Measurements from ENCODE around the gene PDYN. TPM values are rescaled to one million over a fixed set of nuclear protein-coding genes. Genes with fewer than 3 reads are reported as not detected.

PDYN gene
- total and polyA plus RNA-seq, 2 donors = 0.33 to 1.3 TPM

DNA sequence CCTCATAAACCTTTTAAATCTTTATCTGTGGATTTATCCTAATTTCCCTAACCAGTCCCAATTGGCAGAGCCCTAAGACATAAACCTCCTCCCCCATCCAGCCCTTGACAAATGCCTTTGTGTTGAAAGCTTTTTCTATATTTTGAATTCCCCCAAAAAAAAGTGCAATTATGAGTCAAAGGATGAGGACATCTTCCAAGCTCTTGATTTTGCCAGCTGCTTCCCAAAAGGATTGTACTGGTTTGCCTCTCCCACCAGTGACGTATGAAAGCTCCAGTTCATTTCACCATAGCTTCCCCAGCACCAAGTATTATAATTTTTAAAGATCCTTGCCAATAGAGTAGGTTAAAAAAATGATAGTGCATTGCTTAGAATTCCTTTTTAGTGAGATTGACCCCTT, 59.7 kb downstream of the PDYN start:
- Histone ChIP-seq H3K9me3 (ENCODE audit: control insufficient read depth in 2 of 2, insufficient read depth in 1 of 2, low read length in 1 of 2) (no peaks in the 10 kb centered on the region), H3K27me3 (ENCODE audit: control insufficient read depth in 2 of 2, insufficient read depth in 1 of 2, low read length in 1 of 2) (no peaks in the 10 kb centered on the region), H3K36me3 (ENCODE audit: control insufficient read depth in 2 of 2, insufficient read depth in 2 of 2, low read length in 1 of 2) (no peaks in the 10 kb centered on the region), H3K27ac (ENCODE audit: low read depth in 1 of 2, low read length in 1 of 2) (no peak overlapping the region), H3K4me3 (ENCODE audit: low read length in 2 of 2) (no peak overlapping the region), H3K4me1 (ENCODE audit: control insufficient read depth in 2 of 2, insufficient read depth in 2 of 2, low read length in 2 of 2) (no peaks in the 10 kb centered on the region)
- WGBS = 97% methylated on average over 1 of the region's 1 CpG
- DNase-seq (ENCODE audit: low read depth in 6 of 9, low spot score in 9 of 9) = no peak

DNA sequence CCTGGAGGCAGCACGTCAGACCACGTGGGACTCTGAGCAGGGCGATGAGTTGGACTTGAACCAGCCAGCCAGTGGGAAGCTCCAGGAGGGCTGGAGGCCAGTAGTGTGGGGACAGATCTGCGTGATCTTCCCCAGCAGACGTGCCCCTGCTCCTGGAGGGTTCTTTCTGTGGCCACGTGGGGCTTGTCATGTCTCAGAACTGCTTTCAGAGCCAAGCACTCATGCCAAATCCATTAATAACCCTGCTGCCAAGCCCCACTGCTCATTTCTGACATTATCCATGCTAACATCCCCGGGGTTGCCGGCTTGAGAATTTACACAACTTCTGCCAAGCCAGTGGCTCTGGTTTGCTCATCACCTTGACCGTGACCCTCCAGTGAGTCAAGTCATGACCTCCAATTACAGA, 60.4 kb downstream of the PDYN start:
- Histone ChIP-seq H3K4me3 (ENCODE audit: low read length in 2 of 2) (no peak overlapping the region), H3K27me3 (ENCODE audit: control insufficient read depth in 2 of 2, insufficient read depth in 1 of 2, low read length in 1 of 2) (no peaks in the 10 kb centered on the region), H3K4me1 (ENCODE audit: control insufficient read depth in 2 of 2, insufficient read depth in 2 of 2, low read length in 2 of 2) (no peaks in the 10 kb centered on the region), H3K36me3 (ENCODE audit: control insufficient read depth in 2 of 2, insufficient read depth in 2 of 2, low read length in 1 of 2) (no peaks in the 10 kb centered on the region), H3K27ac (ENCODE audit: low read depth in 1 of 2, low read length in 1 of 2) (no peak overlapping the region), H3K9me3 (ENCODE audit: control insufficient read depth in 2 of 2, insufficient read depth in 1 of 2, low read length in 1 of 2) (no peaks in the 10 kb centered on the region)
- no peak for DNase-seq (ENCODE audit: low read depth in 6 of 9, low spot score in 9 of 9)
- 91% methylated on average over 9 of the region's 9 CpGs for WGBS

DNA sequence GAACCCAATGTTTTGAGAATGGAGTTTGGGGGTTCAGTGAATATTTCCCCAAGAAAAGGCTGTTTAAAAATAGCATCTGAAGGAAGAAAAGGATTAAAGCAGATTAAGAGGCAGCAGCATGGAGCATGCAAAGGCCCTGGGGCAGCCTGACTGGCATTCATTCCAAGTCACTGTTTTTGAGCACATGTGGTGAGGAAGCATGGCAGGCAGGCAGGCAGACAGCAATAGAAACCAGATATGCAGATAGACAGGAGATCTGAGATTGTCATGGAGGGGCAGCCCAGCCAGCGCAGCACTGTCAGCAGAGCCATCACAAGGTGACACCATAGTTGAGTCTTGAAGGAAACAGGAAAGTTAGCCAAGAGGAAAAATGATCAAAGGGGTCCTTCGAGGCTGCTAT, 60.9 kb downstream of the PDYN start:
- 89% methylated on average over 2 of the region's 2 CpGs for WGBS

DNA sequence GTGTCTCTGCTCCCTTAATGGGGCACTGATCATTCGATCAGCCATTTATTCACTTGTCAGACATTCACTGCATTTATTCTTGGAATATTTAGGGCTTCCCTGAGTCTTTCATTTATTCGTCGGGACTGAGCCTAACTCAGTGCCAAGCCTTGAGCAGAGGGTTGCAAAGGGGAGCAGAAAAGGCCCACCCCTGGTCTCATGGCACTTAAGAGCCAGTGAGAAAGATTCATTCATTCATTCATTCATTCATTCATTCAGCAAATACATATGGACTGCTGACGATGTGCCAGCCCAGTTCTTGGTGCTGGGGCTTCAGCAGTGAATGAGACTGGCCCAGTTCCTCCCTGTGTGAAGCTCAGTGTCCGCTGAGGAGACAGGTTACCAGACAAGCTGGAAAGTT, 62.0 kb downstream of the PDYN start:
- 97% methylated on average over 5 of the region's 5 CpGs for WGBS
- H3K4me1 ChIP-seq (ENCODE audit: control insufficient read depth in 2 of 2, insufficient read depth in 2 of 2, low read length in 2 of 2) = no peaks in the 10 kb centered on the region
- no peak for DNase-seq (ENCODE audit: low read depth in 6 of 9, low spot score in 9 of 9)
- H3K27ac ChIP-seq (ENCODE audit: low read depth in 1 of 2, low read length in 1 of 2) = no peak overlapping the region
- no peaks in the 10 kb centered on the region for H3K27me3 ChIP-seq (ENCODE audit: control insufficient read depth in 2 of 2, insufficient read depth in 1 of 2, low read length in 1 of 2)
- no peak overlapping the region for H3K4me3 ChIP-seq (ENCODE audit: low read length in 2 of 2)
- no peaks in the 10 kb centered on the region for H3K36me3 ChIP-seq (ENCODE audit: control insufficient read depth in 2 of 2, insufficient read depth in 2 of 2, low read length in 1 of 2)
- H3K9me3 ChIP-seq (ENCODE audit: control insufficient read depth in 2 of 2, insufficient read depth in 1 of 2, low read length in 1 of 2) = no peaks in the 10 kb centered on the region

More for the DNA sequence above, 60.9 kb downstream of the PDYN start:
- H3K36me3 ChIP-seq (ENCODE audit: control insufficient read depth in 2 of 2, insufficient read depth in 2 of 2, low read length in 1 of 2) = no peaks in the 10 kb centered on the region
- H3K4me3 ChIP-seq (ENCODE audit: low read length in 2 of 2) = no peak overlapping the region
- no peaks in the 10 kb centered on the region for H3K4me1 ChIP-seq (ENCODE audit: control insufficient read depth in 2 of 2, insufficient read depth in 2 of 2, low read length in 2 of 2)
- no peaks in the 10 kb centered on the region for H3K9me3 ChIP-seq (ENCODE audit: control insufficient read depth in 2 of 2, insufficient read depth in 1 of 2, low read length in 1 of 2)
- no peaks in the 10 kb centered on the region for H3K27me3 ChIP-seq (ENCODE audit: control insufficient read depth in 2 of 2, insufficient read depth in 1 of 2, low read length in 1 of 2)
- no peak overlapping the region for H3K27ac ChIP-seq (ENCODE audit: low read depth in 1 of 2, low read length in 1 of 2)
- no peak for DNase-seq (ENCODE audit: low read depth in 6 of 9, low spot score in 9 of 9)

DNA sequence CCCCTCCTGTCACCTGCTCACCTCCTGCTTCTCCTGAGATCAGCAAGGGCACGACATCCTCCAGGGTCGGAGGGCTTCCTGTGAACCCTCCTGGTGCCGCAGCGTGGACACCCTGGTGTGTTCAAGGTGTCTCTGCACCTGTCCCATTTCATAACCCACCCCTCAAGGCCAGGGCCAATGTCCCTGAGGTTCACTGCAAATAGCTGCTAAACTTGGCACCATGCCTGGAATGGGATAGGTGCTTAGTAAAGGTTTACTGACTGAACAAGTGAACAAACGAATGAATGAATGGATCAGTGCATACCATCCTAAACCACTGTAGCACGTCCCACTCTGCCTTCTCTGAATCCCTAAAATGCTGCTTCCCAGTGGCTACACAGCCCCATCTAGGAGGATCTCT, 63.7 kb downstream of the PDYN start:
- no peaks in the 10 kb centered on the region for H3K36me3 ChIP-seq (ENCODE audit: control insufficient read depth in 2 of 2, insufficient read depth in 2 of 2, low read length in 1 of 2)
- no peak for DNase-seq (ENCODE audit: low read depth in 6 of 9, low spot score in 9 of 9)
- H3K27ac ChIP-seq (ENCODE audit: low read depth in 1 of 2, low read length in 1 of 2) = no peak overlapping the region
- no peaks in the 10 kb centered on the region for H3K9me3 ChIP-seq (ENCODE audit: control insufficient read depth in 2 of 2, insufficient read depth in 1 of 2, low read length in 1 of 2)
- WGBS = 91% methylated on average over 6 of the region's 6 CpGs
- H3K4me3 ChIP-seq (ENCODE audit: low read length in 2 of 2) = no peak overlapping the region
- no peaks in the 10 kb centered on the region for H3K4me1 ChIP-seq (ENCODE audit: control insufficient read depth in 2 of 2, insufficient read depth in 2 of 2, low read length in 2 of 2)
- no peaks in the 10 kb centered on the region for H3K27me3 ChIP-seq (ENCODE audit: control insufficient read depth in 2 of 2, insufficient read depth in 1 of 2, low read length in 1 of 2)

DNA sequence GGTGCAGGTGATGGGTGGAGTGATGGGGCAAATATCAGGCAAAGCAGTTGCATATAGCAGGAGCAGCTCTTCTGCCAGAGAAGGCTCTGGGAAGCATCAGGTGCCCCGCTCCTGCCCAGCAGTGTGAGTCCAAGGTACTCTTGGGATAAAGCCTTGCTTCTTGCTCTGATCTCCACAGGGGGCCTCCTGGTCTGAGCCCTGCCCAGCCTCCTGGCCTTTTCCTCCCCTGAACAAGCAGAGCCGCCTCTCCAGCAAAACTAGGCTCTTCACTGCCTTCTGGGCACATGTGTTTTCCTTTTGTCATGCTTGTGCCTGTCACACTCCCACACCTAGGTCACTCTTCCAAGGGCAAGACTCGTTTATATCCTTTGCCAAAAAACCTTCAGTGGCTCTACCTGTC, 64.4 kb downstream of the PDYN start:
- DNase-seq (ENCODE audit: low read depth in 6 of 9, low spot score in 9 of 9) = no peak
- Histone ChIP-seq H3K36me3 (ENCODE audit: control insufficient read depth in 2 of 2, insufficient read depth in 2 of 2, low read length in 1 of 2) (no peaks in the 10 kb centered on the region), H3K27ac (ENCODE audit: low read depth in 1 of 2, low read length in 1 of 2) (no peak overlapping the region), H3K9me3 (ENCODE audit: control insufficient read depth in 2 of 2, insufficient read depth in 1 of 2, low read length in 1 of 2) (no peaks in the 10 kb centered on the region), H3K27me3 (ENCODE audit: control insufficient read depth in 2 of 2, insufficient read depth in 1 of 2, low read length in 1 of 2) (no peaks in the 10 kb centered on the region), H3K4me1 (ENCODE audit: control insufficient read depth in 2 of 2, insufficient read depth in 2 of 2, low read length in 2 of 2) (no peaks in the 10 kb centered on the region), H3K4me3 (ENCODE audit: low read length in 2 of 2) (no peak overlapping the region)
- 82% methylated on average over 3 of the region's 3 CpGs for WGBS

DNA sequence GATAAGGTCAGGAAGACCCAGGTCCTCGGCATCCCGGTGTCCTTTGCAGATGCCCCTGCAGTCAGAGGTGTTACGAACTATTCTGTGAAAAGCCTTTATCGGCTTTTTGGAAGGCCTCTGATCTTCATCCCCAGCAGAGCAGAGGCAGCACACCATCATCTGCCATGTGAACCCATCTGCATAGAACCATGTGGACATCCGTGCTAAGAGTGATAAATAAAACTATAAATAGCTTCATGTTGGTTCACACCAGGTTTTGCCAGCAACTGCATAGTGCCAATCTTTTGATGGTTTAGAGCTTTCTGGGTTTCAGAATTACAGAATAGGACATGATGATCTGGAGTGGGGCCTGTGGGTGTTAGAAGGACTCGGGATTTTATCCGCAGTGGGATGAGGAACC, 65.1 kb downstream of the PDYN start:
- Histone ChIP-seq H3K4me3 (ENCODE audit: low read length in 2 of 2) (no peak overlapping the region), H3K27ac (ENCODE audit: low read depth in 1 of 2, low read length in 1 of 2) (no peak overlapping the region), H3K27me3 (ENCODE audit: control insufficient read depth in 2 of 2, insufficient read depth in 1 of 2, low read length in 1 of 2) (no peaks in the 10 kb centered on the region), H3K36me3 (ENCODE audit: control insufficient read depth in 2 of 2, insufficient read depth in 2 of 2, low read length in 1 of 2) (no peaks in the 10 kb centered on the region), H3K4me1 (ENCODE audit: control insufficient read depth in 2 of 2, insufficient read depth in 2 of 2, low read length in 2 of 2) (no peaks in the 10 kb centered on the region), H3K9me3 (ENCODE audit: control insufficient read depth in 2 of 2, insufficient read depth in 1 of 2, low read length in 1 of 2) (no peaks in the 10 kb centered on the region)
- DNase-seq (ENCODE audit: low read depth in 6 of 9, low spot score in 9 of 9) = no peak
- whole genome bisulfite sequencing = 97% methylated on average over 7 of the region's 7 CpGs

Other genes with a start within 250 kb of the PDYN start
- gene SIRPA, start 98.7 kb downstream of the PDYN start, total RNA-seq = 3.0 TPM
- gene SIRPA, start 98.7 kb downstream of the PDYN start, polyA plus RNA-seq = 11.9 TPM
- gene STK35, start 107.8 kb upstream of the PDYN start, total RNA-seq = 5.4 TPM
- 4.1 TPM for gene STK35, start 107.8 kb upstream of the PDYN start, polyA plus RNA-seq

Measured in thymus (tissue), 11 donors.